Neural cell (in vitro differentiated cells): ENCODE measurements around the gene NHSL1. TPM values are rescaled to one million over a fixed set of nuclear protein-coding genes. Genes with fewer than 3 reads are reported as not detected.

Experiments used
- H2AFZ ChIP-seq: fragments of 200-600, 300-800 bp; sonication (generic), shearing (Covaris generic); 2 replicates; pipeline ENCODE4 v1.6.0; 2014; ENCODE audit warnings: low read depth, mild to moderate bottlenecking, antibody characterized with exemption, low read length, moderate library complexity
- H3F3A ChIP-seq: fragments of 200-600 bp; shearing (Covaris generic); 2 replicates; pipeline ENCODE4 v1.6.1; 2016; ENCODE audit warnings: mild to moderate bottlenecking, moderate library complexity, mixed read lengths, antibody characterized with exemption, low read length; ENCODE audit not compliant: insufficient read depth, poor library complexity, severe bottlenecking
- H3K27ac ChIP-seq: fragments of 200-600, 300-800 bp; sonication (generic), shearing (Covaris generic); 2 replicates; pipeline ENCODE4 v1.5.1; 2014; ENCODE audit warnings: mild to moderate bottlenecking, low read length, moderate library complexity
- H3K27me3 ChIP-seq: fragments of 300-800, 200-600 bp; sonication (generic), shearing (Covaris generic); 2 replicates; pipeline ENCODE4 v1.6.0; 2014; ENCODE audit warnings: mild to moderate bottlenecking, low read depth, low read length, moderate library complexity; ENCODE audit not compliant: insufficient read depth
- H3K36me3 ChIP-seq: fragments of 300-800, 200-600 bp; sonication (generic), shearing (Covaris generic); 2 replicates; pipeline ENCODE4 v1.5.1; 2014; ENCODE audit warnings: mild to moderate bottlenecking, antibody characterized with exemption, low read length, moderate library complexity; ENCODE audit not compliant: insufficient read depth
- H3K4me2 ChIP-seq: fragments of 300-800, 200-600 bp; sonication (generic), shearing (Covaris generic); 2 replicates; pipeline ENCODE4 v1.6.0; 2014; ENCODE audit warnings: mild to moderate bottlenecking, low read length
- H3K4me3 ChIP-seq: fragments of 300-800, 200-600 bp; sonication (generic), shearing (Covaris generic); 2 replicates; pipeline ENCODE4 v1.5.1; 2014; ENCODE audit warnings: mild to moderate bottlenecking, low read length, moderate library complexity
- H3K79me2 ChIP-seq: fragments of 200-600 bp; shearing (Covaris generic); replicated peaks from 2 replicates; pipeline ENCODE4 v1.6.0; 2014; ENCODE audit warnings: mild to moderate bottlenecking, low read length, moderate library complexity; ENCODE audit not compliant: insufficient read depth
- H3K9ac ChIP-seq: fragments of 300-800, 200-600 bp; sonication (generic), shearing (Covaris generic); 2 replicates; pipeline ENCODE4 v1.6.1; 2016; ENCODE audit warnings: mild to moderate bottlenecking, low read length, mixed read lengths
- H3K9me2 ChIP-seq: fragments of 200-600 bp; shearing (Covaris generic); 2 replicates; pipeline ENCODE4 v1.6.1; 2016; ENCODE audit warnings: mild to moderate bottlenecking, low read length, mixed read lengths; ENCODE audit not compliant: insufficient read depth
- H3K9me3 ChIP-seq: fragments of 200-600, 300-800 bp; sonication (generic), shearing (Covaris generic); 2 replicates; pipeline ENCODE4 v1.6.1; 2016; ENCODE audit warnings: mild to moderate bottlenecking, mixed run types, low read length, moderate library complexity, mixed read lengths
- H4K20me1 ChIP-seq: fragments of 200-600 bp; shearing (Covaris generic); 2 replicates; pipeline ENCODE4 v1.6.1; 2016; ENCODE audit warnings: mild to moderate bottlenecking, mixed run types; ENCODE audit not compliant: insufficient read depth
- CTCF ChIP-seq: fragments of 450-650 bp; IDR thresholded peaks from 2 replicates; pipeline ENCODE4 v1.5.1; 2014; ENCODE audit warnings: antibody characterized with exemption, mild to moderate bottlenecking, moderate library complexity; ENCODE audit not compliant: poor library complexity, severe bottlenecking
- EP300 ChIP-seq: fragments of 450-650 bp; conservative IDR thresholded peaks from 2 replicates; pipeline ENCODE4 v1.6.1; 2014; ENCODE audit warnings: antibody characterized with exemption, mild to moderate bottlenecking, moderate library complexity; ENCODE audit not compliant: poor library complexity, severe bottlenecking
- EZH2 ChIP-seq: fragments of 200-600, 300-800 bp; shearing (Covaris generic), sonication (generic); IDR thresholded peaks from 2 replicates; pipeline ENCODE4 v1.6.1; 2014; ENCODE audit warnings: antibody characterized with exemption, low read length, borderline replicate concordance, mild to moderate bottlenecking; ENCODE audit not compliant: insufficient read depth, poor library complexity, severe bottlenecking
- MXI1 ChIP-seq: fragments of 450-650 bp; conservative IDR thresholded peaks from 2 replicates; pipeline ENCODE4 v1.6.1; 2014; ENCODE audit warnings: antibody characterized with exemption, mild to moderate bottlenecking; ENCODE audit not compliant: poor library complexity, severe bottlenecking
- POLR2AphosphoS5 ChIP-seq: IDR thresholded peaks from 2 replicates; pipeline ENCODE4 v1.6.1; 2012
- RAD21 ChIP-seq: fragments of 450-650 bp; conservative IDR thresholded peaks from 2 replicates; pipeline ENCODE4 v1.6.1; 2014; ENCODE audit warnings: antibody characterized with exemption, mild to moderate bottlenecking, moderate library complexity
- REST ChIP-seq: IDR thresholded peaks from 2 replicates; pipeline ENCODE4 v1.6.1; 2012; ENCODE audit warnings: borderline replicate concordance
- SMC3 ChIP-seq: fragments of 450-650 bp; conservative IDR thresholded peaks from 2 replicates; pipeline ENCODE4 v1.6.1; 2014; ENCODE audit warnings: antibody characterized with exemption, mild to moderate bottlenecking, moderate library complexity; ENCODE audit not compliant: poor library complexity
- TAF1 ChIP-seq: IDR thresholded peaks from 2 replicates; pipeline ENCODE4 v1.6.1; 2012; ENCODE audit warnings: low read depth
- polyA plus RNA-seq: library from polyadenylated mRNA; depleted of rRNA; stranded (reverse); fragments of >200 nt; gene quantifications from 2 replicates; pipeline ENCODE4 v1.2.3, GENCODE V29; 2014

NHSL1 gene
- polyA plus RNA-seq, 1 donor from 2014 or later: 2.4 TPM

GRCh38 chr6:138434096-138434495 is 65.2 kb downstream of the NHSL1 start:
- Histone ChIP-seq H3F3A (no peaks in the 10 kb centered on the region), H3K9ac (no peak overlapping the region), H3K79me2 (no peaks in the 10 kb centered on the region), H3K27me3 (no peaks in the 10 kb centered on the region), H2AFZ (no peak overlapping the region), H3K4me2 (no peak overlapping the region), H3K9me3 (no peaks in the 10 kb centered on the region), H3K9me2 (no peaks in the 10 kb centered on the region), H3K4me3 (no peak overlapping the region), H3K36me3 (peaks cover 5% of the 10 kb centered on the region), H3K27ac (no peak overlapping the region), H4K20me1 (no peaks in the 10 kb centered on the region)
- TF ChIP-seq REST (no peak), POLR2AphosphoS5 (no peak), EZH2 (no peak), SMC3 (no peak), EP300 (no peak), MXI1 (no peak), RAD21 (no peak), CTCF (no peak), TAF1 (no peak)

GRCh38 chr6:138432063-138432356 is 67.3 kb downstream of the NHSL1 start:
- peaks cover 5% of the 10 kb centered on the region for H3K36me3 ChIP-seq
- no peaks in the 10 kb centered on the region for H3K27me3 ChIP-seq
- H3K9me3 ChIP-seq: no peaks in the 10 kb centered on the region
- no peak overlapping the region for H3K9ac ChIP-seq
- no peaks in the 10 kb centered on the region for H4K20me1 ChIP-seq
- no peak overlapping the region for H2AFZ ChIP-seq
- H3K9me2 ChIP-seq: no peaks in the 10 kb centered on the region
- H3K27ac ChIP-seq: no peak overlapping the region
- no peaks in the 10 kb centered on the region for H3K79me2 ChIP-seq
- H3K4me2 ChIP-seq: no peak overlapping the region
- H3F3A ChIP-seq: no peaks in the 10 kb centered on the region
- no peak overlapping the region for H3K4me3 ChIP-seq
- TF ChIP-seq RAD21 (no peak), CTCF (no peak), MXI1 (no peak), POLR2AphosphoS5 (no peak), EP300 (no peak)
